Measurements from ENCODE around the gene CEP20.

Gene CEP20

GRCh38 chr16:15829460-15829859 lies 58.9 kb downstream of the CEP20 start:
- TF ChIP-seq CTCF (IDR thresholded peaks at IDR 0.05; ENCODE audit: control insufficient read depth, insufficient read depth, low read depth, low read length, missing control alignments) = no peak
- H3K4me3 ChIP-seq (ENCODE audit: control insufficient read depth, low read depth, low read length) = no peak overlapping the region
- no peak for DNase-seq (ENCODE audit: low read depth)

DNA sequence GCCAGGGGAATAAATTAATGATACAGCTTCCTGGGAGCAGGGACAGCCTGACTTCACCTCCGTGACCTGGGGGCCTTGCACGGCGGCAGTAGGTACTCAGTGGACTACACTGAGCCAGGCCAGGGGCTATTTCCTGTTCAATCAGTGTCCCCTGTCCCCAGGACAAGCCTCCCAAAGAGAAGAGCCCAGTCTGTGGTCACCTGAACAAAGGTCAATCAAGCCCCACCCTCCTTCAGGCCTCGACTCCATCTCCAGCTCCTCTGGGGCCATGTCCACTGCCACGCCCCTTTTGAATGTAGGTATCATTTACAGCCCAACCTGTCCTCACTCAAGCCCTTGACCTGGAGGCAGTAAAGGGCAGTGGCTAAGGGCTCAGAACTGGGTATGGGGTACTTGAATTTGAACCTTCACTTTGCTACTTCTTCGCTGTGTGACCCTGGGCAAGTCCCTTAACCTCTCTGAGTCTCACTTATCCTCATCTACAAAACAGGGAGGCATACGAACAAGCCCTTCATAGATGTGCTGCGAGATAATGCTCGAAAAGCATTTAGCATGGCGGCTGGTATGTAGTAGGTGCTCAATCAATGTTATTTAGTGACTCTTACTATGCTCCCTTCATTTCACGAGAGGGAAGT lies 60.6 kb downstream of the CEP20 start:
- no peak for DNase-seq (ENCODE audit: low read depth)
- no peak for TF ChIP-seq CTCF (IDR thresholded peaks at IDR 0.05; ENCODE audit: control insufficient read depth, insufficient read depth, low read depth, low read length, missing control alignments)
- no peak overlapping the region for H3K4me3 ChIP-seq (ENCODE audit: control insufficient read depth, low read depth, low read length)

GRCh38 chr16:15827299-15827698 lies 61.1 kb downstream of the CEP20 start:
- DNase-seq (ENCODE audit: low read depth) = no peak
- no peak for TF ChIP-seq CTCF (IDR thresholded peaks at IDR 0.05; ENCODE audit: control insufficient read depth, insufficient read depth, low read depth, low read length, missing control alignments)
- no peak overlapping the region for H3K4me3 ChIP-seq (ENCODE audit: control insufficient read depth, low read depth, low read length)

DNA sequence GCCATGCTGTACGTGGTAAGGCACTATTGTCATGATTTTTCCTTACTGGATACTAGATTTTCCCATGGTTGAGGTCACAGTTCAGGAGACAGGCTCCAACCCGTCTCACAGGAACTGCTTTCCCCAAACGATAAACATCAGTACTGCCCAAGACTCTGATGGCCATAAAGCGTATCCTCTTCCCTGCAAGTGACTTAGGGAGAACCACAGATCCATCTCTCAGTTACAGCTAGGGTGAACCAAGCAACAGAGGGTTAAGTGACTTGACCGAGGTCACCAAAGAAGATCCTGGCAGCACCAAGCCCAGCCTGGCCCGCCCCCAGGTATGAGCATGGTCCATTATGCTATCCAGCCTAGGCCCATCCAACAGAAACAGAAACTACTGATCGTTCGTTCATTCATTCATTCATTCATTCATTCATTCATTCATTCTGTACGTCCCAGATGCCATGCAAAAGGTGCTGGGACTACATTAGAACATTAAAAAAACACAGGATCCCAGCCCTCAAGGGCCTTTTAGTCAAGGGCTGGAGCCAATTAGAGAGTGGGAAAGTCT lies 62.6 kb downstream of the CEP20 start:
- DNase-seq (ENCODE audit: low read depth) = no peak
- TF ChIP-seq CTCF (IDR thresholded peaks at IDR 0.05; ENCODE audit: control insufficient read depth, insufficient read depth, low read depth, low read length, missing control alignments) = no peak
- H3K4me3 ChIP-seq (ENCODE audit: control insufficient read depth, low read depth, low read length) = no peak overlapping the region

GRCh38 chr16:15822957-15823356 lies 65.4 kb downstream of the CEP20 start:
- DNase-seq (ENCODE audit: low read depth) = no peak
- TF ChIP-seq CTCF (IDR thresholded peaks at IDR 0.05; ENCODE audit: control insufficient read depth, insufficient read depth, low read depth, low read length, missing control alignments) = no peak
- H3K4me3 ChIP-seq (ENCODE audit: control insufficient read depth, low read depth, low read length) = no peak overlapping the region

DNA sequence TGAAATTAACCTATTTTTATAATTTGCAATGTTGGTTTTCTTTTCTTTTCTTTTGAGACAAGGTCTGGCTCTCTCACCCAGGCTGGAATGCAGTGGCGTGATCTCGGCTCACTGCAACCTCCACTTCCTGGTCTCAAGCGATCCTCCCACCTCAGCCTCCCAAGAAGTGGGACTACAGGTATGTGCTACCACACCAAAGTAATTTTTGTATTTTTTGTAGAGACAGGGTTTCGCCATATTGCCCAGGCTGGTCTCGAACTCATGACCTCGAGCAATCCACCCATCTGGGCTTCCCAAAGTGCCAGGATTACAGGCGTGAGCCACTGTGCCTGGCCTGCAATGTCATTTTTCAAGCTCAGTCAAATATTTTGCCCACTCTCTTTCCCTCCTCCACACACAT lies 67.6 kb downstream of the CEP20 start:
- no peak for TF ChIP-seq CTCF (IDR thresholded peaks at IDR 0.05; ENCODE audit: control insufficient read depth, insufficient read depth, low read depth, low read length, missing control alignments)
- DNase-seq (ENCODE audit: low read depth) = no peak
- H3K4me3 ChIP-seq (ENCODE audit: control insufficient read depth, low read depth, low read length) = no peak overlapping the region
